Ishikawa (cell line): ENCODE data around the gene SMPD3.

Experiments used
- CEBPB ChIP-seq: IDR thresholded peaks from 2 replicates; pipeline ENCODE4 v1.6.1; 2012
- CREB1 ChIP-seq: IDR thresholded peaks from 2 replicates; pipeline ENCODE4 v1.6.1; 2012; ENCODE audit warnings: low read depth
- EGR1 ChIP-seq: IDR thresholded peaks from 2 replicates; pipeline ENCODE4 v1.6.1; 2012
- EP300 ChIP-seq: IDR thresholded peaks from 2 replicates; pipeline ENCODE4 v1.6.1; 2012; ENCODE audit warnings: borderline replicate concordance
- FOXM1 ChIP-seq: IDR thresholded peaks from 2 replicates; pipeline ENCODE4 v1.6.1; 2012; ENCODE audit warnings: low read depth, borderline replicate concordance
- MAX ChIP-seq: IDR thresholded peaks from 2 replicates; pipeline ENCODE4 v1.6.1; 2012
- NFIC ChIP-seq: IDR thresholded peaks from 2 replicates; pipeline ENCODE4 v1.6.1; 2012
- RAD21 ChIP-seq: IDR thresholded peaks from 2 replicates; pipeline ENCODE4 v1.6.1; 2012; ENCODE audit warnings: low read depth
- TAF1 ChIP-seq: IDR thresholded peaks from 2 replicates; pipeline ENCODE4 v1.6.1; 2012; ENCODE audit warnings: low read depth, mild to moderate bottlenecking
- TCF12 ChIP-seq: IDR thresholded peaks from 2 replicates; pipeline ENCODE4 v1.6.1; 2012; ENCODE audit warnings: low read depth
- TEAD4 ChIP-seq: IDR thresholded peaks from 2 replicates; pipeline ENCODE4 v1.6.1; 2012
- USF1 ChIP-seq: IDR thresholded peaks from 2 replicates; pipeline ENCODE4 v1.6.1; 2012
- YY1 ChIP-seq: IDR thresholded peaks from 2 replicates; pipeline ENCODE4 v1.6.1; 2012; ENCODE audit warnings: low read depth
- ZBTB7A ChIP-seq: IDR thresholded peaks from 2 replicates; pipeline ENCODE4 v1.6.1; 2012; ENCODE audit warnings: low read depth
- TF ChIP-seq, protein P1 (sequence below): IDR thresholded peaks from 2 replicates; pipeline ENCODE4 v1.6.1; 2012; ENCODE audit warnings: low read depth, mild to moderate bottlenecking

The SMPD3 gene

GRCh38 chr16:68345958-68346635 is 102.2 kb downstream of the SMPD3 start:
- TF ChIP-seq CREB1 = no peak

- TF ChIP-seq TAF1 (no peak), TEAD4 (no peak)
Measured at GRCh38 chr16:68345351-68345810, 102.9 kb downstream of the SMPD3 start.

- TF ChIP-seq NFIC = no peak
Measured at GRCh38 chr16:68344252-68344651, 104.1 kb downstream of the SMPD3 start.

DNA sequence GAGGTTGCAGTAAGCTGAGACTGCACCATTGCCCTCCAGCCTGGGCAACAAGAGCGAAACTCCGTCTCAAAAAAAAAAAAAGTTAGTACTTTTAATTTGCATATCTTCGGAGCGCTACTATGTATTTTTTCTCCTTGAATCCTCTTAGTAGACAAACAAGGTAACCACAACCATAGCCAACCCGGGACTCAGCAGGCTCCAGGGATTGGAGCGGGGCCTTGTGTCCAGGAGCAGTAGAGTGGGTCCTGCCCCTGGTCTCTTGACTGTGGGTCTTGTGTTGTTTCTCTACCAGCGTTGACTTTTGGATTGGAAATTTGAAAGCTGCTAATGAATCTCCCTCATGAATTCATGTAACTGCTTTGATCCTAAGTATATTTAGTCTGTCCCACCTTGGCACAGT is 105.2 kb downstream of the SMPD3 start:
- TF ChIP-seq RAD21 (no peak), TCF12 (no peak), CREB1 (no peak), EP300 (no peak), CEBPB (no peak), NFIC (no peak), YY1 (no peak), TAF1 (no peak), MAX (no peak), TEAD4 (no peak), EGR1 (no peak), ZBTB7A (no peak), FOXM1 (no peak)
- TF ChIP-seq, protein P1, sequence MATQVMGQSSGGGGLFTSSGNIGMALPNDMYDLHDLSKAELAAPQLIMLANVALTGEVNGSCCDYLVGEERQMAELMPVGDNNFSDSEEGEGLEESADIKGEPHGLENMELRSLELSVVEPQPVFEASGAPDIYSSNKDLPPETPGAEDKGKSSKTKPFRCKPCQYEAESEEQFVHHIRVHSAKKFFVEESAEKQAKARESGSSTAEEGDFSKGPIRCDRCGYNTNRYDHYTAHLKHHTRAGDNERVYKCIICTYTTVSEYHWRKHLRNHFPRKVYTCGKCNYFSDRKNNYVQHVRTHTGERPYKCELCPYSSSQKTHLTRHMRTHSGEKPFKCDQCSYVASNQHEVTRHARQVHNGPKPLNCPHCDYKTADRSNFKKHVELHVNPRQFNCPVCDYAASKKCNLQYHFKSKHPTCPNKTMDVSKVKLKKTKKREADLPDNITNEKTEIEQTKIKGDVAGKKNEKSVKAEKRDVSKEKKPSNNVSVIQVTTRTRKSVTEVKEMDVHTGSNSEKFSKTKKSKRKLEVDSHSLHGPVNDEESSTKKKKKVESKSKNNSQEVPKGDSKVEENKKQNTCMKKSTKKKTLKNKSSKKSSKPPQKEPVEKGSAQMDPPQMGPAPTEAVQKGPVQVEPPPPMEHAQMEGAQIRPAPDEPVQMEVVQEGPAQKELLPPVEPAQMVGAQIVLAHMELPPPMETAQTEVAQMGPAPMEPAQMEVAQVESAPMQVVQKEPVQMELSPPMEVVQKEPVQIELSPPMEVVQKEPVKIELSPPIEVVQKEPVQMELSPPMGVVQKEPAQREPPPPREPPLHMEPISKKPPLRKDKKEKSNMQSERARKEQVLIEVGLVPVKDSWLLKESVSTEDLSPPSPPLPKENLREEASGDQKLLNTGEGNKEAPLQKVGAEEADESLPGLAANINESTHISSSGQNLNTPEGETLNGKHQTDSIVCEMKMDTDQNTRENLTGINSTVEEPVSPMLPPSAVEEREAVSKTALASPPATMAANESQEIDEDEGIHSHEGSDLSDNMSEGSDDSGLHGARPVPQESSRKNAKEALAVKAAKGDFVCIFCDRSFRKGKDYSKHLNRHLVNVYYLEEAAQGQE = no peak

DNA sequence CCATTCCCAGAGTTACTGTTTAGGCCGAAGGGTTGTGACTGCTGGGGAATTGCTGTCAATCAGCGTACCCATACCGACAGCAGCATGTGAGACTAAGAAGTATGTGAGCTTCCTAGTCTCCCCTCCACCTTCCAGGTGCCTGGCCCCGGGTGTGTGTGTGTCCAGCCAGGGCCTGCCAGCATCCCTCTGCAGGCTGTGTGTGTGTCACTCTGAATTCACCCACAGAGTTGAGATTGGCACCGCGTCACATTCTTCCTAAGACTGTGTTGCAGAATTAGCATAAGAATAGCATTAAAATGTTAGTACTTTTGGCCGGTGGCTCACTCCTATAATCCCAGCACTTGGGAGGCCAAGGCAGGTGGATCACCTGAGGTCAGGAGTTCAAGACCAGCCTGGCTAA is 105.7 kb downstream of the SMPD3 start:
- TF ChIP-seq TEAD4 (no peak), TCF12 (no peak), MAX (no peak), CEBPB (no peak), CREB1 (no peak), TAF1 (no peak), NFIC (no peak)

DNA sequence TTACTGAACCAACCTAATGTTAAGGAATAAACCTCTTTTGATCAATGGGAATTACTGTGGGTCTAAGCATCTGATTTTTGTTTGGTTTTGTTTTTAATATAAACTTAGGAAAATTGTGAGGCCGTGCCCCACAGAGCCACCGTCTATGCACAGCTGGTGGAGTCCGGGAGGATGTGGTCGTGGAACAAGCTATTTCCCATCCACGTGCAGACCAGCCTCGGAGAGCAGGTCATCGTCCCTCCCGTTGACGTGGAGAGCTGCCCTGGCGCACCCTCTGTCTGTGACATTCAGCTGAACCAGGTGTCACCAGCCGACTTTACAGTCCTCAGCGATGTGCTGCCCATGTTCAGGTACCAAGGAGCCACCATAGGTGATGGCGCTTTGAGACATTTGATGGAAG is 109.1 kb downstream of the SMPD3 start:
- TF ChIP-seq NFIC (no peak), YY1 (no peak), MAX (no peak), EP300 (no peak), TCF12 (no peak), EGR1 (no peak), USF1 (no peak), CEBPB (no peak), RAD21 (no peak), TEAD4 (no peak), ZBTB7A (no peak), CREB1 (no peak)

DNA sequence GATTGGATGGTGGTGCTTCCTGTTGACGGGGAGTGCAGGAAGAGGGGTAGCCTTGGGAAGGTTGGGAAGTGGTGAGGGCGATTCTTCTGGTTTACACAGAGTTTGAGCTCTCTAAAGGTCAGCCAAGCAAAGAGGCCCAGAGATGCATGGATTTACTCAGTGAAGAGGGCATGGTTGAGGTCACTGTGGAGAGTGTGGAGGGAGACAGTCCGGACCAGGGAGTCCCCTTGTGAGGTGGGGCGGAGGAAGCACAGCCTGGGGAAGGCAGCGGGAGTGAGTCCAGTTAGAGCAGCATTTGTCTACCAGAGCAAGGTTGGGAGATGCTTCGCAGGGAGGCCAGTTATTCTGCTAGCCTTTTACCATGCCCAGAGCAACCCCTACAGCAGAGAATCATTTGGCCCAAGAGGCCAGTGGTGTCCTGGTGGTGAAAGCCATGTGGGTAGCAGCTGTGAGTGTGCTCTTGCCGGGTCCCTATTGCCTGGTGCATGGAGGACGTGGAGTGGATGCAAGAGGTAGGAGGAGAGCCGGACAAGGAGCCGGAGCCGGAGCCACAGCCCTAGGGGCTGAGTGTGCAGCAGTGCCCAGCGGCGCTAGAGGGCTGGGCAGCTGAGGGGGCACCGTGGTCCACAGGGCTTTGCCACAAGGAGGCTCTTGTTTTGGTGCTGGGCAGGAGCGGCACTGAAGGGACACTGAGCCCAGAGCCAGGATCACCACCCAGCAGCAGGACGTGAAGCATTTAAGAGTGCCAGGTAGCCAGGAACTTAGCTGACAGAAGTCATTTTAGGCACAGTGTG is 109.8 kb downstream of the SMPD3 start:
- TF ChIP-seq TAF1 = no peak
- TF ChIP-seq CEBPB = no peak
- TF ChIP-seq, protein P1 = no peak
- TF ChIP-seq TCF12 = no peak
- no peak for TF ChIP-seq NFIC
- TF ChIP-seq RAD21 = no peak
- no peak for TF ChIP-seq USF1
- no peak for TF ChIP-seq YY1
- no peak for TF ChIP-seq FOXM1
- no peak for TF ChIP-seq MAX
- TF ChIP-seq ZBTB7A = no peak
- TF ChIP-seq TEAD4 = no peak
- TF ChIP-seq CREB1 = no peak
- no peak for TF ChIP-seq EGR1
- TF ChIP-seq EP300 = no peak
